ENCODE results near the gene SVOPL.

DNA sequence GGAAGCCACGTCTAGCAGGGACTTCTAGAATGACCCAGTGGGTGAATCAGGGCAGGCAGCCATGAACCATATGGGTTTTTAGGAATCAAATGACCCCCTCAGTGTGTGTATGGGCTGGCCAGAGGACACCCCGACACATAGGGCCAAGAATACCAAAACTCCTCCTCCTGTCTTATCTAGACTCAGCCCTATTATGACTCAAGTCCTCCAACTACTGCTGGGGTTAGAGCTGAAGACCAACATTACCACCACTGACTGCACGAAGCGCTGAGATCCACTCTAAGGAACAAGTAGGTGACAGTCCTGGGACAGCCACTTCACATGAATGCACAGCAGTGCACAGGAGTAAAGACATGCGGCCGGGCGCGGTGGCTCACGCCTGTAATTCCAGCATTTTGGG lies 11.5 kb upstream of the SVOPL start:
- TF ChIP-seq CREB1 (IDR thresholded peaks at IDR 0.05; ENCODE audit: low read depth) (no peak), YY1 (IDR thresholded peaks at IDR 0.05; ENCODE audit: low read depth) (no peak), REST (IDR thresholded peaks at IDR 0.05; ENCODE audit: low read depth) (no peak)
